AG04450 (cell line): ENCODE measurements around the gene APOO. TPM values are rescaled to one million over a fixed set of nuclear protein-coding genes. Genes with fewer than 3 reads are reported as not detected.

Experiments
- CTCF ChIA-PET: fragments of 300-600, 350-600 bp; formaldehyde crosslinking; extraction: SDS; loops from one replicate; lab custom pipeline; 2022; ENCODE audit warnings: antibody characterized with exemption, inconsistent platforms; lab: Charles Lee
- POLR2A ChIA-PET: fragments of 350-600 bp; formaldehyde crosslinking; extraction: SDS; loops from one replicate; lab custom pipeline; 2021; ENCODE audit warnings: antibody characterized with exemption, inconsistent platforms; lab: Yijun Ruan, JAX
- DNase-seq: peaks from one replicate; pipeline ENCODE4 v3.0.0-alpha.2; 2011; ENCODE audit warnings: low read depth, low spot score
- H3K27ac ChIP-seq: one replicate; pipeline ENCODE4 v1.5.1; 2012; ENCODE audit warnings: low read depth, low read length, control low read depth
- H3K27me3 ChIP-seq: one replicate; pipeline ENCODE4 v1.6.0; 2012; ENCODE audit warnings: low read length; ENCODE audit not compliant: control insufficient read depth, insufficient read depth
- H3K4me3 ChIP-seq: 2 replicates; pipeline ENCODE4 v1.5.1; 2011; ENCODE audit warnings: mild to moderate bottlenecking, low read depth, low read length, control low read depth
- H3K9me3 ChIP-seq: 2 replicates; pipeline ENCODE4 v1.5.1; 2012; ENCODE audit warnings: low read length; ENCODE audit not compliant: control insufficient read depth, insufficient read depth
- polyA plus RNA-seq: library from polyadenylated mRNA; depleted of rRNA; stranded (reverse); fragments of >200 nt; gene quantifications from 2 replicates; pipeline ENCODE4 v1.2.3, GENCODE V29; 2011
- TF ChIP-seq, protein P1 (sequence below): IDR thresholded peaks from 2 replicates; pipeline ENCODE4 v1.5.1; 2011; ENCODE audit warnings: low read depth, low read length, control low read depth, inconsistent platforms

APOO gene
- polyA plus RNA-seq, 1 experiment = 16.3 TPM

DNA sequence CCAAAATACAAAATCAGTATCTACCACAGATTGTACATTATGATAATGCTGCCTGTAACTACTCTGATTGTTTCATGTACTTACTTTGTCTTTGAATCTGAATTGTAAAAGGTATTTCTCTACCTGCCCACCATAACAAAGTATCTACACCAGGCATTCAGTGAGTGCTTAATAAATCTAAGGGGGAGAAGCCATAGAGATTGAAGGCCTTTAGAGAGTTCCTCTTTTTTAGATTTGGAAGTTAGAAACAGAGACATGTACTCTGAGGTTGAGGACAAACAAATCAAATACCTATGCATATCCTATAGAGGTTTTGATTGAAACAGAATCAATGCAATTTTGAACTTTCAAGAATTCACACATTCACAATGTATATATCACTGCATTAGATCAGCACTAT is 82.1 kb downstream of the APOO start:
- ChIA-PET POLR2A (no interaction called here), CTCF (no interaction called here)

DNA sequence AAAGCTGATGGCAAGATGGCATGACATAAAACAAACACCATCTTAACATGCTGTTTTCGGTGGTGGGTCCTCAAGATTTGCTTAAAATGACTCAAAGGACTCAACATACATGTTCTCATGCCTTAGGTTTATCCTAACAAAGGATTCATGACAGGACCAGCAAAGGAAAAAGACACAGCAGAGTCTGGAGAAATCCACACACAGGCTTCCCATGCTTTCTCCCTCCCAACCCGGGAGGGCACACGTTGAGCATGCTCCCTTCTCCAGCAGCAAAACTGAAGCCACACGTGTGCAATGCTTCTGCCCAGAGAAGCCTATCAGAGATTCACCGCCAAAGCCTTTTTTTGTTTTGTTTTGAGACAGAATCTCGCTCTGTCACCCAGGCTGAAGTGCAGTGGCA is 84.9 kb downstream of the APOO start:
- H3K4me3 ChIP-seq = no peak overlapping the region
- no peak overlapping the region for H3K27ac ChIP-seq
- ChIA-PET POLR2A (no interaction called here), CTCF (no interaction called here)
- no peaks in the 10 kb centered on the region for H3K9me3 ChIP-seq
- no peak for DNase-seq
- H3K27me3 ChIP-seq = no peaks in the 10 kb centered on the region
- TF ChIP-seq, protein P1, sequence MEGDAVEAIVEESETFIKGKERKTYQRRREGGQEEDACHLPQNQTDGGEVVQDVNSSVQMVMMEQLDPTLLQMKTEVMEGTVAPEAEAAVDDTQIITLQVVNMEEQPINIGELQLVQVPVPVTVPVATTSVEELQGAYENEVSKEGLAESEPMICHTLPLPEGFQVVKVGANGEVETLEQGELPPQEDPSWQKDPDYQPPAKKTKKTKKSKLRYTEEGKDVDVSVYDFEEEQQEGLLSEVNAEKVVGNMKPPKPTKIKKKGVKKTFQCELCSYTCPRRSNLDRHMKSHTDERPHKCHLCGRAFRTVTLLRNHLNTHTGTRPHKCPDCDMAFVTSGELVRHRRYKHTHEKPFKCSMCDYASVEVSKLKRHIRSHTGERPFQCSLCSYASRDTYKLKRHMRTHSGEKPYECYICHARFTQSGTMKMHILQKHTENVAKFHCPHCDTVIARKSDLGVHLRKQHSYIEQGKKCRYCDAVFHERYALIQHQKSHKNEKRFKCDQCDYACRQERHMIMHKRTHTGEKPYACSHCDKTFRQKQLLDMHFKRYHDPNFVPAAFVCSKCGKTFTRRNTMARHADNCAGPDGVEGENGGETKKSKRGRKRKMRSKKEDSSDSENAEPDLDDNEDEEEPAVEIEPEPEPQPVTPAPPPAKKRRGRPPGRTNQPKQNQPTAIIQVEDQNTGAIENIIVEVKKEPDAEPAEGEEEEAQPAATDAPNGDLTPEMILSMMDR = no peak

More for the DNA sequence above, 82.1 kb downstream of the APOO start:
- no peaks in the 10 kb centered on the region for H3K9me3 ChIP-seq
- TF ChIP-seq, protein P1 = no peak
- DNase-seq = no peak
- H3K4me3 ChIP-seq = no peak overlapping the region
- H3K27me3 ChIP-seq = no peaks in the 10 kb centered on the region
- no peak overlapping the region for H3K27ac ChIP-seq

DNA sequence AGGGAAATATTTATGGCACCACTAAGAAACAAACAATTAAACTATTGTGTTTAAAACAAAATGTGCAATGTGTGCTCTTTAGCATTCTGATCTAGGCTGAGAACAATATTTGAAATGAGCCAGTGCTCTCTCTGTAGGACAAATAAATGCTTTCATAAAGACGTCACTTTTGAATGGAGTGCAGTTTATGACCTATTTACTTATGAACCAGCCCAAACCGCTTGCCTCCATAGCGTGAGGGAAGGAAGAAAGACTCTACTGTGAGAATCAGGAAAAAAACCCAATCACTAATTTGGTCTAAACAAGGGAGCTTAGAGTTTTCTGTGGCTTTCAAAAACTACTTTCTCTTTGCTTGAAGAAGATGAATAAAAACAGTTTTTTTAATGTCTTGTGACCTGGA is 85.3 kb downstream of the APOO start:
- no peaks in the 10 kb centered on the region for H3K27me3 ChIP-seq
- DNase-seq = no peak
- H3K27ac ChIP-seq = no peak overlapping the region
- ChIA-PET CTCF (no interaction called here), POLR2A (interaction anchor here (0.6 kb wide), 1 partner anchor 15 kb away, joined by 3 read pairs; no protein-coding TSS in a partner anchor)
- no peak overlapping the region for H3K4me3 ChIP-seq
- TF ChIP-seq, protein P1 = no peak
- H3K9me3 ChIP-seq = no peaks in the 10 kb centered on the region

DNA sequence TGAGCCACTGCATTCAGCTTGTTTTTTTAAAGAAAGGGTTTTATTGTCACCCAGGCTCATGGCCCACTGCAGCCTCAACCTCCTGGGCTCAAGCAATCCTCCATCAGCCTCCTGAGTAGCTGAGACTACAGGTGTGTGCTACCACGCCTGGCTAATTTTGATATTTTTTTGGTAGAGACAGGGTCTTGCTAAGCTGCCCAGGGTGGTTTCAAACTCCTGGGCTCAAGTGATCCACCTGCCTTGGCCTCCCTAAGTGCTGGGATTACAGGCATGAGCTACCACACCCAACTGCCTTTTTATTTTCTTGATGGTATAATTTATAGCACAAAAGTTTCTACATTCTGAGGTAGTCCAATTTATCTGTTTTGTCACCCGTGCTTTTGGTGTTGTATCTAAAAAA is 85.9 kb downstream of the APOO start:
- TF ChIP-seq, protein P1 = no peak
- Histone ChIP-seq H3K27ac (no peak overlapping the region), H3K4me3 (no peak overlapping the region), H3K9me3 (no peaks in the 10 kb centered on the region), H3K27me3 (no peaks in the 10 kb centered on the region)
- no peak for DNase-seq
- CTCF ChIA-PET = no interaction called here
- POLR2A ChIA-PET = interaction anchor here (0.6 kb wide), 1 partner anchor 14 kb away, joined by 3 read pairs; no protein-coding TSS in a partner anchor

DNA sequence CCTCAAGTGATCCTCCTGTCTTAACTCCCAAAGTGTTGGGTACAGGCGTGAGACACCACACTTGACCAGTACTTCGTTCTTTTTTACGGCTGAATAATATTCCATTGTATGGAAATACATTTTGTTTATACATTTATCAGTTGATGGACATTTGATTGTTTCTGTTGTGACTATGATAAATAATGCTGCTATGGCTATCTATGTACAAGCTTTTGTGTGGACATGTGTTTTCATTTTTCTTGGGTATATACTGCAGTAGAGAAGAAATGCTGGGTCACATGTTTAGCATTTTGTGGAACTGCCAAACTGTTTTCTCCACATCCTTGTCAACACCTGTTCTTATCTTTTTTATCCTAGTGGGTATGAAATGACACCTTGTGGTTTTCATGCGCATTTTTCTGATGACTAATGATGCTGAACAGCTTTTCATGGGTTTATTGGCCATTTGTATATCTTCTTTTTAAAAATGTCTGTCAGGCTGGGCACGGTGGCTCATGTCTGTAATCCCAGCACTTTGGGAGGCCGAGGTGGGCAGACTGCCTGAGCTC is 87.4 kb downstream of the APOO start:
- no peak for DNase-seq
- Histone ChIP-seq H3K27me3 (no peaks in the 10 kb centered on the region), H3K27ac (no peak overlapping the region), H3K9me3 (no peaks in the 10 kb centered on the region), H3K4me3 (no peak overlapping the region)
- CTCF ChIA-PET = interaction anchor here (1.7 kb wide), 1 partner anchor 81 kb away, joined by 3 read pairs; no protein-coding TSS in a partner anchor
- TF ChIP-seq, protein P1 = no peak
- POLR2A ChIA-PET = interaction anchor here (0.8 to 0.9 kb wide), 2 partner anchors 37 to 81 kb away, joined by 3 to 4 read pairs; partner anchors contain the start of gene SAT1
